IPS-15b (cell line): Measurements from ENCODE around the gene RNF6.
"Not testable (repeated sequence)": the region's sequence is repeated elsewhere in the genome, so short reads cannot be mapped to it uniquely, and the experiment has no call there.

ENCODE experiments used
- H3K27me3 ChIP-seq: one replicate; pipeline ENCODE4 v1.6.1; 2013; ENCODE audit warnings: low read length; ENCODE audit not compliant: control insufficient read depth, insufficient read depth
- H3K36me3 ChIP-seq: one replicate; pipeline ENCODE4 v1.6.1; 2013; ENCODE audit warnings: low read length; ENCODE audit not compliant: control insufficient read depth, insufficient read depth
- H3K4me1 ChIP-seq: one replicate; pipeline ENCODE4 v1.6.1; 2013; ENCODE audit warnings: mild to moderate bottlenecking, low read length; ENCODE audit not compliant: control insufficient read depth, insufficient read depth
- H3K4me3 ChIP-seq: one replicate; pipeline ENCODE4 v1.5.1; 2013; ENCODE audit warnings: low read depth, low read length
- H3K9ac ChIP-seq: one replicate; pipeline ENCODE4 v1.6.1; 2013; ENCODE audit warnings: low read depth, mild to moderate bottlenecking, low read length
- H3K9me3 ChIP-seq: one replicate; pipeline ENCODE4 v1.6.1; 2013; ENCODE audit warnings: mild to moderate bottlenecking, low read length; ENCODE audit not compliant: control insufficient read depth, insufficient read depth

Gene RNF6

DNA sequence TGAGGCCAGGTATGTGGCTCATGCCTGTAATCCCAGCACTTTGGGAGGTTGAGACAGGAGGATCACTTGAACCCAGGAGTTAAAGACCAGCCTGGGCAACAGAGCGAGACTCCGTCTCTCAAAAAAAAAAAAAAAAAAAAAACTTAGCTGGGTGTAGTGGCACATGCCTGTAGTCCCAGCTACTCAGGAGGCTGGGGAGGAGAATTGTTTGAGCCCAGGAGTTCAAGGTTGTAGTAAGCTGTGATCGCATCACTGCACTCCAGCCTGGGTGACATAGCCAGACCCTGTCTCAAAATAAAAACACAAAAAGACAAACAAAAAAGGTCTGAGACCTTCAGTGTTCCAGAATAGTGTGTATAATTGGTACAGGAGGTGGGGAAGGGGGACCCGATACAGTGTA, 29.9 kb upstream of the RNF6 start:
- H3K9me3 ChIP-seq, H3K4me1 ChIP-seq, H3K27me3 ChIP-seq, H3K36me3 ChIP-seq, H3K9ac ChIP-seq, H3K4me3 ChIP-seq: not testable (repeated sequence)

- Histone ChIP-seq H3K36me3 (no peaks in the 10 kb centered on the region), H3K9ac (no peak overlapping the region), H3K9me3 (no peaks in the 10 kb centered on the region), H3K27me3 (no peaks in the 10 kb centered on the region), H3K4me3 (no peak overlapping the region), H3K4me1 (no peaks in the 10 kb centered on the region)
These were observed 27.4 kb upstream of the RNF6 start for GRCh38 chr13:26249551-26249950.

GRCh38 chr13:26247608-26248007, 25.5 kb upstream of the RNF6 start:
- Histone ChIP-seq H3K9ac (no peak overlapping the region), H3K4me3 (no peak overlapping the region), H3K9me3 (no peaks in the 10 kb centered on the region)

GRCh38 chr13:26247011-26247410, 24.9 kb upstream of the RNF6 start:
- no peak overlapping the region for H3K4me3 ChIP-seq
- H3K27me3 ChIP-seq, result no peaks in the 10 kb centered on the region
- H3K4me1 ChIP-seq, result no peaks in the 10 kb centered on the region
- no peak overlapping the region for H3K9ac ChIP-seq
- no peaks in the 10 kb centered on the region for H3K9me3 ChIP-seq
- no peaks in the 10 kb centered on the region for H3K36me3 ChIP-seq

More at GRCh38 chr13:26247608-26248007, 25.5 kb upstream of the RNF6 start:
- Histone ChIP-seq H3K4me1 (no peaks in the 10 kb centered on the region), H3K27me3 (no peaks in the 10 kb centered on the region), H3K36me3 (no peaks in the 10 kb centered on the region)

DNA sequence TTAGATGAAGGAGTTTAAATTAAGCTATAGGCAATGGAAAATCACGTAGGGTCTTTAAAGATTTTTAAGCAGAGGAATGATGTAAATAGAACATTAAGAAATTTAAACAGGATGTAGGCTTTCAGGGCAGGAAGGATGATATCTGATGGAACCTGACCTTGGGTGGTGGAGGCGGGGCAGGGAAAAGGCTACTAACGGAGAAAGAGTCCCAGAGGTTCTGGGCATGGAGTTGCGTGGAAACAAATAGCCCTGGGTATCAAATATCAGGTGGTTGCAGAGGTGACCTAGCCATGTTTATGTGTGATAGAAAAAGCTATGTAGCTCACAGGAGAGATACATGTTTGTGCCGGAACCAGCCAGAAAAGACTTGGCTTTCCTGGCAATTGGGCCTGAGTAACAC, 24.0 kb upstream of the RNF6 start:
- Histone ChIP-seq H3K4me3 (no peak overlapping the region), H3K9me3 (no peaks in the 10 kb centered on the region), H3K36me3 (no peaks in the 10 kb centered on the region), H3K4me1 (no peaks in the 10 kb centered on the region), H3K9ac (no peak overlapping the region), H3K27me3 (no peaks in the 10 kb centered on the region)

DNA sequence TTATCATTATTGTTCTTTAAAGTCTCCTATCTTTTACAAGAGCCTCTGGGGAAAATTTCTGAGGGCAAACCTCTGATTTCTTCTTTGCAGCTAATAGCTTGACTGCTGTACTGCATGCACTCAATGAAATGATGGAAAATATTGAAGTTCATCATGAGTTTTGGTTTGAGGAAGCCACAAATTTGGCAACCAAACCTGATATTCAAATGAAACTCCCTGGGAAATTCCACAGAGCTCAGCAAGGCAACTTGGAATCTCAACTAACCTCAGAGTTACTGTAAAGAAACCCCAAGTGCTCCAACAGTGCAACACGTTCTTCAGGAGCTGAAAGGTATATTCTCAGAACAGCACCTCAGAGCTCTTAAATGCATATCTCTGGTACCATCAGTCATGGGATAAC, 14.2 kb upstream of the RNF6 start:
- Histone ChIP-seq H3K4me3 (no peak overlapping the region), H3K9me3 (no peaks in the 10 kb centered on the region), H3K9ac (no peak overlapping the region), H3K4me1 (no peaks in the 10 kb centered on the region), H3K36me3 (no peaks in the 10 kb centered on the region), H3K27me3 (no peaks in the 10 kb centered on the region)

DNA sequence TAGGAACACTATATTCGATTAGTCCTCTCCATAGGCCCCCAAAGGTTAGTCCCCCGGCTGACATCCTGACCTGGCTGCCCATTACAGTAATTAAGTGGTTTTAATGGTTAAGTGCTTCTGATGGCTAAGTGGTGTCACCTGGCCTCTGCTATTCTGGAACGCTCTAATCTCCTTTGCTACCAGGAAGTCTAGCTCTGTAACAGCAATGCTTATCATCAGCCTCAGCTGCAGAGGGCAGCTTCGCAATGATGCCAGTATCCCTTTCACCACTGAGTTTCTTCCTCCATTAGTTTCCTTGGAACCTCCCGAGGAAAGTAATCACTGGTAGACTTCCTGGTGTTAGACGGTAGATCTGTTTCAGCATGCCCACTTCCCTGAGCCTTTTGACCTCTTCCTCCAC, 8.6 kb upstream of the RNF6 start:
- no peak overlapping the region for H3K9ac ChIP-seq
- H3K4me3 ChIP-seq, result no peak overlapping the region
- H3K9me3 ChIP-seq, result no peaks in the 10 kb centered on the region
- no peaks in the 10 kb centered on the region for H3K4me1 ChIP-seq
- H3K27me3 ChIP-seq, result peaks cover 4% of the 10 kb centered on the region
- no peaks in the 10 kb centered on the region for H3K36me3 ChIP-seq

GRCh38 chr13:26229080-26229615, 7.0 kb upstream of the RNF6 start:
- Histone ChIP-seq H3K36me3 (no peaks in the 10 kb centered on the region), H3K4me1 (no peaks in the 10 kb centered on the region)

DNA sequence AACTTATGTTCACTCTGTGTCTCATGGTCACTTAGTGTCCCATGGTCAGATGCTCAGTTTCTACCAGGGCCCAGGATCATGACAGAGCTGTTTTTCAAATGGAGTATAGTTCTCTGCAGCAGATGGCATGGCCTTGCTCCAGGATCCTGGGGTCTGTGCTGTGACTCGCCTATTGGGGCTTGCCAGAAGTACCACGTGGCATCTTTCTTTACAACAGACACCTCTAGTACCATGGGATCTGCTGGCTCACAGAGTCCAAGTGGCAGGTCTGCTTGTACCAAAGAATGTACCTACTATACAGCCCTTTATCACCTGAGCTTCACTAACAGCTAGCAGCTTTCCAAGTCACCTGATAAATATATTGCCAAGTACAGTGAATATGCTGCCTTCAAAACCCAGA, 6.0 kb upstream of the RNF6 start:
- Histone ChIP-seq H3K4me1 (no peaks in the 10 kb centered on the region), H3K4me3 (no peak overlapping the region), H3K9me3 (no peaks in the 10 kb centered on the region), H3K27me3 (peaks cover 4% of the 10 kb centered on the region), H3K9ac (no peak overlapping the region), H3K36me3 (no peaks in the 10 kb centered on the region)

More at GRCh38 chr13:26229080-26229615, 7.0 kb upstream of the RNF6 start:
- peaks cover 4% of the 10 kb centered on the region for H3K27me3 ChIP-seq
- no peak overlapping the region for H3K4me3 ChIP-seq
- H3K9me3 ChIP-seq, result no peaks in the 10 kb centered on the region
- H3K9ac ChIP-seq, result no peak overlapping the region

DNA sequence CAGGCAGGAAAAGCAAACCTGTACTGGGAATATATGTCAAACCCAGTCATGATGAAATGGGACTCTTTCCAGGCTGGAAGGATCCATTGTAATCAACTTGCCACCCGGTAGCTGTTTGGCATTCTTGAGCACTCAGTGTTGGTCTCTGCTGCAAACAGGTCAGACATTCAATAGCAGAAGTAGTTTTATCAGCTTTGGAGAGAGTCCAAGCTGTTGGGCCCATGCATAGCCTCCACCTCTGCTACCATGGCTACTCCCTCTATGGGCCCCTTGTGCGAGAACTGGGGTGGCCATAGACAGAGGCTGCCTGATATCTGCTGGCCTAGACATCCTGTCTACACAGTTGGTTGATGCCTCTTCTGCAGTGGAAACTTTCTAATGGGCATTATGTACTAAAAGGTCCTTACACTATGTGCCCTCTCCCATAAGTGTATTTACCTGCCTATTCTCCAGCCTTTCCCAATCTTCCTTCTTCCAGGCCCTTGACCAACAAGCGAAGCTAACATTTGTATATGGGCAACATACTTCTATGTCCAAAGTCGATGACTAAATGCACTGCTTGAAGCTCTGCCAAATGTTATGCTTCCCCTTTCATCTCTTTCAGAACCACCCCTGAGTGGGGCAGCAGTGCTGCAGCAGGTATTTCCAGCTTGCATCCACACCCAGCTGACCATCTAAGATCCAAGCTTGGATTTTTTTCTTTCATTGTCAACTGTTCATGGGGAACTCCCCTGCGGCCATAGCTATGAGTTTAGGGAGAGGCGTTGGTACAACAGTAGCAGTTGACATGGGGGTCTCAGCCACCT, 5.3 kb upstream of the RNF6 start:
- H3K36me3 ChIP-seq, result no peaks in the 10 kb centered on the region

DNA sequence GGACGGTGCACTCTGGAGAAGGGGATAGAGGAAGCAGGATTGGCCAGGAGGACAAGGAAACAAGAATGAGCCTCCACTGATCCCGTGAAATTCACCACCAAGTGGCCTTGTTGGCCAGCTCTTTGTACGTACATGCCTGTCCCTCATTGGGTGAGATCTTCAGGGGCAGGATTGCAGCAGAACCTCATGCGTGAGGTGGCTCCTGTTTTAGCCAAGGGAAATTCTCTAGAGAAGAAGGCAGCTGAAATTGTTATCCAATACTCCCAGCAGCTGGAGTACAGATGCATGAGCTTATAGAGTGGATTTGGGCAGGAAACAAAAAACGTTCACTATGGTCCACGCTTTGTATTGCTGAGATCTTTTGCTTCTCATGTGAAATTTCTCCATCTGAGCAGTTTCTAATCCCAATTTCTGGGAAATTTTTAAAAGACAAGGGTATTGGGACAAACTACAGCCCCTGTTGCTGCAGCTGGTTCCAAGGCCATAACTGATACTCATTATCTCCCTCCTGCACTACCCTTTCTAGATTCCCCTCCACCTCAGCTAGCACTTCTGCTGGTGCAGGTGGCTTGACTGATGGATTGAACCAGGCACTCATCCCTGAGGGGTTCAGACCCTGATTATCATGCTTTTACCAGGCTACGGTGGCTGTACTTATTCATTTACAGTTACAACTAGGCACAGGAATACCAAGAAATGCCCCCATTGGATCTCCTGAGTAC, 3.9 kb upstream of the RNF6 start:
- H3K4me3 ChIP-seq, result no peak overlapping the region
- H3K9ac ChIP-seq, result no peak overlapping the region
- H3K36me3 ChIP-seq, result no peaks in the 10 kb centered on the region
- H3K4me1 ChIP-seq, result no peaks in the 10 kb centered on the region
- H3K9me3 ChIP-seq, result no peaks in the 10 kb centered on the region
- H3K27me3 ChIP-seq, result peaks cover 4% of the 10 kb centered on the region

More for the DNA sequence above, 5.3 kb upstream of the RNF6 start:
- Histone ChIP-seq H3K4me1 (no peaks in the 10 kb centered on the region), H3K9ac (no peak overlapping the region), H3K27me3 (peaks cover 4% of the 10 kb centered on the region), H3K9me3 (no peaks in the 10 kb centered on the region), H3K4me3 (no peak overlapping the region)
